ENCODE measurements around the gene TSSK6.

The TSSK6 gene

GRCh38 chr19:19529783-19530422 is 14.6 kb upstream of the TSSK6 start:
- no peak for DNase-seq

- no peak for DNase-seq
Measured at GRCh38 chr19:19528721-19529490, 13.6 kb upstream of the TSSK6 start, which contains the start of gene YJEFN3. Gene YJEFN3 (plus strand): TSS chr19:19528911. CDS start chr19:19528933, 22 bp downstream.

GRCh38 chr19:19527674-19528625 is 12.6 kb upstream of the TSSK6 start:
- DNase-seq, result no peak

GRCh38 chr19:19527371-19527656 is 12.0 kb upstream of the TSSK6 start:
- DNase-seq, result no peak

- DNase-seq, result no peak
Measured at GRCh38 chr19:19526581-19527370, 11.4 kb upstream of the TSSK6 start.

- DNase-seq, result no peak
Measured at GRCh38 chr19:19525611-19526380, 10.4 kb upstream of the TSSK6 start.

- no peak for DNase-seq
Measured at GRCh38 chr19:19524053-19524452, 8.7 kb upstream of the TSSK6 start.

- no peak for DNase-seq
Measured at GRCh38 chr19:19523177-19523576, 7.8 kb upstream of the TSSK6 start.

- DNase-seq, result no peak
Measured at GRCh38 chr19:19520989-19521388, 5.6 kb upstream of the TSSK6 start.

GRCh38 chr19:19517235-19517619 is 1.9 kb upstream of the TSSK6 start:
- DNase-seq, result no peak

GRCh38 chr19:19515642-19516519 is 533 bp upstream of the TSSK6 start, which contains the start of gene NDUFA13:
Gene NDUFA13 (plus strand): TSS chr19:19516225. CDS start chr19:19516239, 14 bp downstream.
- peak; percentile 94 for DNase-seq

GRCh38 chr19:19514215-19514657 is 1.1 kb downstream of the TSSK6 start:
- peak; percentile 51 for DNase-seq

GRCh38 chr19:19513682-19514081 is 1.7 kb downstream of the TSSK6 start:
- DNase-seq, result no peak

GRCh38 chr19:19510432-19510831 is 4.9 kb downstream of the TSSK6 start:
- DNase-seq, result no peak

GRCh38 chr19:19508217-19508616 is 7.1 kb downstream of the TSSK6 start:
- no peak for DNase-seq

- DNase-seq, result no peak
Measured at GRCh38 chr19:19507354-19507753, 8.0 kb downstream of the TSSK6 start.

- DNase-seq, result no peak
Measured at GRCh38 chr19:19506592-19506991, 8.8 kb downstream of the TSSK6 start.

GRCh38 chr19:19505669-19506326 is 9.6 kb downstream of the TSSK6 start:
- no peak for DNase-seq

- no peak for DNase-seq
Measured at GRCh38 chr19:19504754-19505668, 10.3 kb downstream of the TSSK6 start.
